22Rv1 (cell line): ENCODE measurements around the gene NELL1.

ENCODE experiments used
- H3K27ac ChIP-seq: fragments of 450-650 bp; 2 replicates; pipeline ENCODE4 v1.5.1; 2017
- CTCF ChIP-seq: fragments of 450-650 bp; IDR thresholded peaks from 2 replicates; pipeline ENCODE4 v1.5.1; 2017; ENCODE audit warnings: mild to moderate bottlenecking
- ZFX ChIP-seq: fragments of 450-650 bp; IDR thresholded peaks from 2 replicates; pipeline ENCODE4 v1.6.1; 2017; ENCODE audit warnings: antibody characterized with exemption, borderline replicate concordance

NELL1 gene

GRCh38 chr11:21254055-21254454 is 584.7 kb downstream of the NELL1 start:
- no peak for TF ChIP-seq ZFX
- no peak for TF ChIP-seq CTCF
- no peak overlapping the region for H3K27ac ChIP-seq

- H3K27ac ChIP-seq = no peak overlapping the region
- TF ChIP-seq ZFX (no peak), CTCF (no peak)
Measured at GRCh38 chr11:21254790-21255189, 585.4 kb downstream of the NELL1 start.

GRCh38 chr11:21257461-21257860 is 588.1 kb downstream of the NELL1 start:
- TF ChIP-seq CTCF = no peak
- no peak for TF ChIP-seq ZFX
- no peak overlapping the region for H3K27ac ChIP-seq

DNA sequence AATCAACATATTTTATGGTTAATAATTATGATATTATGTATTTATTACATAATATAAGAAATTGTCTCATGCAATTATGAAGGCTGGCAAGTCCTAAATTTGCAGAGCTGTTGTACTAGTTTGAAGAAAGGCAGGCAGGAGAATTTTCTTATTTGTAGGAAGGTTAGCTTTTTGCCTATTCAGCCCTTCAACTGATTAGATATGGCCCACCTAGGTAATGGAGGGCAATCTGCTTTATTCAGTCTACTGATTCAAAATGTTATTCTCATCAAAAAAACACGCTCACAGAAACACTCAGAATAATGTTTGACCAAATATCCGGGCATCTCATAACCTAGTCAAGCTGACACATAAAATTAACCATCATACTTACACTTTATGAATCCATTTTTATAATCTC is 589.0 kb downstream of the NELL1 start:
- H3K27ac ChIP-seq = no peak overlapping the region
- TF ChIP-seq ZFX (no peak), CTCF (no peak)

DNA sequence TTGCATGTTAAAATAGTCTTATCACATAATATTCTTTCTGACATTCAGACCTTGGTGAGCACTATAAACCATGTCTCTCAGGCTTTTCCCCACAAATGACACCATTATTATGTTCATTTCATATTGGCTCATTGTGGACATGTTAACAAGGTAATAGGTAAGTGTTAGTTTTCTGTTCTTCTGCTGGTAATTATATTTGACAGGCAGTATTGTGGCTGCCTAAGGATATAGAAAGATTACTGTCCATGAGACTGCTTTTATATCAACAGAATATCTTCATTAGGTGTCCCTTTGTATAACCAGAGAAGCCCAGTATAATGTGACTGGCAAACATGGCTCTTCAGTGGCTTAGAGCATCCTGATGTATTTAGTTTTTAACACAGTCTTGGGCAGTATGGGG is 590.7 kb downstream of the NELL1 start:
- no peak overlapping the region for H3K27ac ChIP-seq
- TF ChIP-seq ZFX (no peak), CTCF (no peak)

DNA sequence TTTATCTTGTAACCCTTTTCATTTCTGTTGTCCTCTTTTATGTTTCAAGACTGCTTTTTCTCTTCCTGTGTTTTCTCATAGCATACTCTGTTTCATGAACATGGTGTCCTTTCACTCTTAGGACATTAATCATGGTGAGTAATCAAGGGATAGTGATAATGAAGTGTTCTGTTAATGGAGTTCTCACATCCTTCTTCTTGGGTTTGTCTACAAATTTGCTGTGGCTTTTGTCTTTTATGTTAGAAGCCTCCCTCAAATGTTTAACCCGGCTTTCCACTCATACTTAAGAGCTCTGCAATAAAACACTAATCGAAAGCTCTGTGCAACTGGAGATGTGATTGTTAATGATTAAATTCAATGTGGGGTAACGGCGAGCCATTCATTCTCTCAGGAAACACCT is 593.6 kb downstream of the NELL1 start:
- no peak overlapping the region for H3K27ac ChIP-seq
- no peak for TF ChIP-seq ZFX
- no peak for TF ChIP-seq CTCF

DNA sequence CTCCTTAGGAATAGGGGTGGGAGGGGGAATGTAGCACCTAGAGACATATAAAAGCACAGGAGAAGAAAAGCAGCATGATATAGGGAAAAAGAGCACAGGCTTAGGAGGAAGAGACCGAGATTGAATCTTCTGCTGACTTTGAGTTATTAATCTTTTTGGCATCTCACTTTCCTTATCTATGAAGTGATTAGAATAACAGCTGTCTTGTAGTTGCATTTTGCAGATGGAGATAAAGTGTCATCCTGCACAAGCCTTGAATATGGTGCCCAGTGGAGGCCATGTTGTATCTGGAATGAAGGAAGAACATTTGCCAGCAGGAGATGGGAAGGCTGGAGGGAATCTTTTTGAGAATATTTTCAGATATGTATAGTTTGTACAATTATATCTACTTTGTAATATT is 594.7 kb downstream of the NELL1 start:
- TF ChIP-seq CTCF (no peak), ZFX (no peak)
- H3K27ac ChIP-seq = no peak overlapping the region
